H1 (cell line): ENCODE results near the gene CRHR2. TPM values are rescaled to one million over a fixed set of nuclear protein-coding genes. Genes with fewer than 3 reads are reported as not detected.

ENCODE experiments used
- CTCF ChIA-PET: fragments of 300-600 bp; sonication (Branson Sonifier 250); formaldehyde crosslinking; loops from one replicate; lab custom pipeline; 2021; ENCODE audit not compliant: partially characterized antibody; lab: Charles Lee
- POLR2A ChIA-PET: fragments of 300-600 bp; sonication (Branson Sonifier 250); formaldehyde crosslinking; loops from one replicate; lab custom pipeline; 2021; ENCODE audit warnings: inconsistent platforms; ENCODE audit not compliant: partially characterized antibody; lab: Charles Lee
- DNase-seq, 2 experiments: peaks; one replicate each; pipeline versions ENCODE4 v3.0.0 to v3.0.0-alpha.2; 2010 to 2022; ENCODE audit warnings: low spot score in 2 of 2, low read depth in 1 of 2, mixed read lengths in 1 of 2
- FAIRE-seq: peaks from 2 replicates; lab custom pipeline; 2011; peaks lifted over from hg19 to GRCh38; lab: Jason Lieb, UNC
- H2AFZ ChIP-seq: 2 replicates; pipeline ENCODE4 v1.8.1; 2012; ENCODE audit warnings: low read length, inconsistent platforms
- H2AK5ac ChIP-seq: 2 replicates; pipeline ENCODE4 v1.6.1; 2013; ENCODE audit warnings: low read depth, low read length
- H2BK120ac ChIP-seq: replicated peaks from 2 replicates; pipeline ENCODE3; 2013; ENCODE audit warnings: low read depth, low read length, inconsistent platforms
- H2BK12ac ChIP-seq: 2 replicates; pipeline ENCODE4 v1.6.1; 2013; ENCODE audit warnings: low read depth, low read length
- H2BK15ac ChIP-seq: 2 replicates; pipeline ENCODE4 v1.6.1; 2013; ENCODE audit warnings: low read length
- H2BK20ac ChIP-seq: 2 replicates; pipeline ENCODE4 v1.6.1; 2013; ENCODE audit warnings: low read length
- H2BK5ac ChIP-seq: 2 replicates; pipeline ENCODE4 v1.6.1; 2013; ENCODE audit warnings: low read depth, low read length
- H3K14ac ChIP-seq: 2 replicates; pipeline ENCODE4 v1.6.1; 2013; ENCODE audit warnings: inconsistent platforms; ENCODE audit not compliant: insufficient read length
- H3K18ac ChIP-seq: 2 replicates; pipeline ENCODE4 v1.6.1; 2013; ENCODE audit warnings: low read length; ENCODE audit errors: extremely low read depth
- H3K23ac ChIP-seq: 2 replicates; pipeline ENCODE4 v1.6.1; 2013; ENCODE audit warnings: inconsistent platforms; ENCODE audit not compliant: insufficient read length
- H3K23me2 ChIP-seq: 2 replicates; pipeline ENCODE4 v1.6.1; 2013; ENCODE audit warnings: low read depth, low read length
- H3K27ac ChIP-seq: 2 replicates; pipeline ENCODE4 v1.6.1; 2011; ENCODE audit warnings: low read depth, low read length, inconsistent platforms
- H3K27me3 ChIP-seq, 4 experiments: replicated peaks in 1 of 4; 1 replicate in 1 of 4; 2 replicates in 3 of 4; pipeline versions ENCODE4 v1.6.1 to v1.8.1; 2011 to 2013; ENCODE audit warnings: low read length in 3 of 4, mild to moderate bottlenecking in 3 of 4, inconsistent platforms in 2 of 4, mixed read lengths in 2 of 4, moderate library complexity in 1 of 4; ENCODE audit not compliant: control insufficient read depth in 3 of 4, insufficient read depth in 3 of 4; ENCODE audit errors: extremely low read depth in 1 of 4
- H3K36me3 ChIP-seq, 4 experiments: 2 replicates each; pipeline versions ENCODE4 v1.6.1 to v1.8.1; 2011 to 2013; ENCODE audit warnings: mild to moderate bottlenecking in 4 of 4, low read length in 3 of 4, moderate library complexity in 2 of 4, control low read depth in 1 of 4, inconsistent platforms in 1 of 4; ENCODE audit not compliant: insufficient read depth in 4 of 4, control insufficient read depth in 2 of 4
- H3K4ac ChIP-seq: replicated peaks from 2 replicates; pipeline ENCODE3; 2013; ENCODE audit warnings: low read length, low read depth, mixed read lengths, inconsistent platforms; ENCODE audit not compliant: insufficient read length
- H3K4me1 ChIP-seq, 4 experiments: replicated peaks in 1 of 4; 1 replicate in 1 of 4; 2 replicates in 3 of 4; pipeline versions ENCODE4 v1.6.1 to v1.8.1; 2011 to 2013; ENCODE audit warnings: low read length in 3 of 4, inconsistent platforms in 2 of 4, mixed read lengths in 1 of 4; ENCODE audit not compliant: insufficient read depth in 4 of 4, control insufficient read depth in 3 of 4
- H3K4me2 ChIP-seq, 2 experiments: 2 replicates each; pipeline versions ENCODE4 v1.6.1 to v1.8.1; 2011 to 2013; ENCODE audit warnings: low read depth in 2 of 2, low read length in 2 of 2, control low read depth in 1 of 2, inconsistent platforms in 1 of 2, mild to moderate bottlenecking in 1 of 2; ENCODE audit not compliant: insufficient read depth in 1 of 2
- H3K4me3 ChIP-seq, 4 experiments: fragments of 200-600, 300-600 bp in 1 of 4; sonication (generic), shearing (Covaris generic), sonication (Bioruptor Twin) in 1 of 4; 2 replicates each; pipeline versions ENCODE4 v1.5.1 to v1.8.1; 2011 to 2016; ENCODE audit warnings: low read length in 4 of 4, low read depth in 3 of 4, control low read depth in 2 of 4, inconsistent platforms in 2 of 4, mild to moderate bottlenecking in 2 of 4, mixed read lengths in 1 of 4, moderate library complexity in 1 of 4; ENCODE audit not compliant: insufficient read depth in 2 of 4; ENCODE audit errors: extremely low read depth in 1 of 4
- H3K56ac ChIP-seq: replicated peaks from 2 replicates; pipeline ENCODE3; 2013; ENCODE audit warnings: low read depth, mild to moderate bottlenecking, mixed read lengths, low read length, inconsistent platforms; ENCODE audit not compliant: insufficient read length
- H3K79me1 ChIP-seq: 2 replicates; pipeline ENCODE4 v1.6.1; 2013; ENCODE audit warnings: low read depth, low read length, control low read depth
- H3K79me2 ChIP-seq, 2 experiments: 2 replicates each; pipeline versions ENCODE4 v1.6.1 to v1.8.1; 2012 to 2013; ENCODE audit warnings: low read length in 2 of 2, mild to moderate bottlenecking in 2 of 2, inconsistent platforms in 1 of 2; ENCODE audit not compliant: insufficient read depth in 2 of 2, control insufficient read depth in 1 of 2
- H3K9ac ChIP-seq, 4 experiments: replicated peaks in 1 of 4; 1 replicate in 1 of 4; 2 replicates in 3 of 4; pipeline versions ENCODE4 v1.6.1 to v1.8.1; 2011 to 2013; ENCODE audit warnings: low read depth in 3 of 4, low read length in 3 of 4, control low read depth in 2 of 4, mild to moderate bottlenecking in 2 of 4, moderate library complexity in 2 of 4, inconsistent platforms in 1 of 4; ENCODE audit errors: extremely low read depth in 1 of 4
- H3K9me3 ChIP-seq, 2 experiments: 2 replicates each; pipeline versions ENCODE4 v1.6.1 to v1.8.1; 2012 to 2013; ENCODE audit warnings: mild to moderate bottlenecking in 2 of 2, moderate library complexity in 2 of 2, control low read depth in 1 of 2, inconsistent platforms in 1 of 2, low read depth in 1 of 2, low read length in 1 of 2, mixed read lengths in 1 of 2; ENCODE audit not compliant: insufficient read depth in 2 of 2
- H4K20me1 ChIP-seq, 2 experiments: replicated peaks in 1 of 2; 2 replicates each; pipeline versions ENCODE3 to v1.8.1; 2011 to 2013; ENCODE audit warnings: inconsistent platforms in 2 of 2, low read length in 2 of 2, mild to moderate bottlenecking in 1 of 2; ENCODE audit not compliant: insufficient read depth in 2 of 2, control insufficient read depth in 1 of 2
- H4K5ac ChIP-seq: 2 replicates; pipeline ENCODE4 v1.6.1; 2013; ENCODE audit warnings: low read length, low read depth, mixed read lengths, inconsistent platforms; ENCODE audit not compliant: insufficient read length
- H4K8ac ChIP-seq: 2 replicates; pipeline ENCODE4 v1.8.0; 2013; ENCODE audit warnings: mild to moderate bottlenecking, moderate library complexity, low read length, inconsistent platforms; ENCODE audit not compliant: insufficient read depth; ENCODE audit errors: extremely low read depth
- H4K91ac ChIP-seq: replicated peaks from 2 replicates; pipeline ENCODE3; 2013; ENCODE audit warnings: low read length, mixed read lengths, inconsistent platforms; ENCODE audit not compliant: insufficient read length
- CHD1 ChIP-seq: IDR thresholded peaks from 2 replicates; pipeline ENCODE4 v1.6.1; 2012; ENCODE audit warnings: low read depth, low read length, improper control_type of control experiment
- CREB1 ChIP-seq: IDR thresholded peaks from 2 replicates; pipeline ENCODE4 v1.6.1; 2012; ENCODE audit warnings: inconsistent platforms
- EP300 ChIP-seq, 2 experiments: IDR thresholded peaks; 1 replicate in 1 of 2; 2 replicates in 1 of 2; pipeline ENCODE4 v1.6.1; 2011 to 2012; ENCODE audit warnings: low read depth in 2 of 2, low read length in 2 of 2, mild to moderate bottlenecking in 2 of 2, borderline replicate concordance in 1 of 2, inconsistent platforms in 1 of 2, moderate library complexity in 1 of 2
- JUN ChIP-seq: IDR thresholded peaks from 2 replicates; pipeline ENCODE4 v1.6.1; 2011; ENCODE audit warnings: low read depth, mild to moderate bottlenecking, improper control_type of control experiment, low read length
- KDM5A ChIP-seq: fragments of 200-600 bp; IDR thresholded peaks from 2 replicates; pipeline ENCODE4 v1.7.1; 2012; ENCODE audit warnings: mild to moderate bottlenecking, low read length, inconsistent platforms, mixed read lengths
- MAFK ChIP-seq: IDR thresholded peaks from 2 replicates; pipeline ENCODE4 v1.6.1; 2012; ENCODE audit warnings: low read depth, mild to moderate bottlenecking, improper control_type of control experiment, low read length
- RAD21 ChIP-seq, 2 experiments: IDR thresholded peaks in 1 of 2; conservative IDR thresholded peaks in 1 of 2; 2 replicates each; pipeline ENCODE4 v1.6.1; 2011; ENCODE audit warnings: low read depth in 2 of 2, low read length in 2 of 2, improper control_type of control experiment in 1 of 2, inconsistent platforms in 1 of 2, mild to moderate bottlenecking in 1 of 2, moderate library complexity in 1 of 2
- RNF2 ChIP-seq: fragments of 200-900, 300-1000 bp; sonication (generic); IDR thresholded peaks from 2 replicates; pipeline ENCODE4 v1.7.1; 2016; ENCODE audit warnings: borderline replicate concordance, low read depth, mild to moderate bottlenecking, antibody characterized with exemption, low read length; ENCODE audit not compliant: poor library complexity, severe bottlenecking; ENCODE audit errors: missing control alignments
- RXRA ChIP-seq: IDR thresholded peaks from 2 replicates; pipeline ENCODE4 v1.6.1; 2011; ENCODE audit warnings: low read depth, mild to moderate bottlenecking, low read length, moderate library complexity; ENCODE audit not compliant: insufficient read depth
- SP2 ChIP-seq: IDR thresholded peaks from 2 replicates; pipeline ENCODE4 v1.6.1; 2012; ENCODE audit warnings: mild to moderate bottlenecking, low read length, inconsistent platforms
- SUZ12 ChIP-seq: fragments of 200-600 bp; sonication (generic); IDR thresholded peaks from 2 replicates; pipeline ENCODE4 v1.6.1; 2012; ENCODE audit warnings: mild to moderate bottlenecking, inconsistent platforms, low read length, moderate library complexity, mixed read lengths
- TCF12 ChIP-seq: IDR thresholded peaks from 2 replicates; pipeline ENCODE4 v1.6.1; 2011; ENCODE audit warnings: low read depth, mild to moderate bottlenecking, low read length
- WGBS, 2 experiments: shearing (Covaris generic) in 1 of 2; methylation state at CpG; one replicate each; pipeline versions ENCODE4 v1.1.6 to v1.1.7; 2013 to 2015; ENCODE audit warnings: low lambda C conversion rate in 2 of 2, mixed read lengths in 2 of 2, inconsistent platforms in 1 of 2, low coverage in 1 of 2, missing lambda C conversion rate in 1 of 2; ENCODE audit not compliant: insufficient replicate concordance in 2 of 2, insufficient coverage in 1 of 2, insufficient read length in 1 of 2; ENCODE audit errors: extremely low coverage in 1 of 2, missing lambda C conversion rate in 1 of 2; 5-methylcytosine and 5-hydroxymethylcytosine counted together
- polyA plus RNA-seq, 7 experiments: library from polyadenylated mRNA; depleted of rRNA in 3 of 7; stranded (reverse) in 5 of 7; unstranded in 2 of 7; fragments of >200 nt in 5 of 7; fragments of 200-250 nt in 2 of 7; gene quantifications; 1 replicate in 5 of 7; 2 replicates in 1 of 7; 4 replicates in 1 of 7; pipeline versions ENCODE4 v1.2.1 to v1.2.3, GENCODE V29; 2011 to 2013; ENCODE audit warnings: missing spikeins in 2 of 7, mixed read lengths in 2 of 7
- total RNA-seq: library from RNA; stranded (reverse); fragmentation: NEBNext Ultra II Directional; extraction: Animal tissue kit (Norgen Biotek cat#: 25700); gene quantifications from 2 replicates; pipeline ENCODE4 v1.2.1, GENCODE V29; 2021

The CRHR2 gene
- total and polyA plus RNA-seq, 2 of the 8 experiments (the other 6 are each of a cell fraction or from before 2014, with no cell fraction given): 0.37 to 1.3 TPM

DNA sequence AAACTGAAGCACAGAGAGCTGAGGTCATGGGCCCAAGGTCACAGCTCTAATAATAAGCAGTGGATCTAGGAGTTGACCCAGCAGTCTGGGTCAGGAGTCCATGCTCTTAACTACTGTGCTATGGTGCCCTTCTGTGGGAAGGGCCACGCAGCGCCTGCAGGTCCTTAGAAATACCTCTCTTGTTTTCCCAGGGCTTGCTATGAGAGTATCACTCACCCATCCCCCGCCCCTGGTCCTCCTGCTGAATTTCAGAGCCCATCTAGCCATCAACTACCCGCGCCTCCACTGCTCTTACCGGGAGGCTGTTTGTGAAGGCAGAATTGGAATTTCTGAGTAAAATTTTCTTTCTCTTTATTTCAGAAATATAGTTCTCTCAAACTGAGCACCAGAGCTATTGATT is 27.3 kb upstream of the CRHR2 start:
- Histone ChIP-seq H3K4me3 (no peak overlapping the region), H2BK120ac (no peak overlapping the region), H3K27me3 (no peaks in the 10 kb centered on the region), H4K91ac (no peak overlapping the region), H3K23ac (no peak overlapping the region), H3K36me3 (no peaks in the 10 kb centered on the region), H3K9me3 (no peaks in the 10 kb centered on the region), H3K18ac (no peak overlapping the region), H3K4ac (no peak overlapping the region), H2AK5ac (no peak overlapping the region; the same call in 1 of the 2 replicates), H2BK5ac (no peak overlapping the region), H4K5ac (peak overlapping the region; percentile 9), H3K4me2 (no peak overlapping the region; a peak in 1 of 4 replicates), H3K56ac (no peak overlapping the region), H3K4me1 (no peaks in the 10 kb centered on the region; a peak in 2 of 7 replicates), H3K79me1 (no peaks in the 10 kb centered on the region), H3K27ac (no peak overlapping the region), H4K8ac (no peak overlapping the region; the same call in 1 of the 2 replicates), H2AFZ (peak overlapping the region; percentile 44; the same call in 1 of the 2 replicates), H2BK20ac (no peak overlapping the region), H3K14ac (no peak overlapping the region), H4K20me1 (no peaks in the 10 kb centered on the region), H3K23me2 (no peaks in the 10 kb centered on the region; the same call in 1 of the 2 replicates), H2BK12ac (no peak overlapping the region), H2BK15ac (no peak overlapping the region), H3K9ac (no peak overlapping the region), H3K79me2 (no peaks in the 10 kb centered on the region)
- FAIRE-seq: peak; percentile 48
- WGBS, 2 experiments: 64% methylated on average over 6 of the region's 6 CpGs; no CpG with 5 or more reads in 1 of the 2 experiments
- ChIA-PET POLR2A (interaction anchor here (0.9 to 1.5 kb wide), 2 partner anchors 11 to 13 kb away, joined by 3 read pairs; no protein-coding TSS in a partner anchor), CTCF (interaction anchor here (0.7 to 3.0 kb wide), 12 partner anchors 11 to 81 kb away, joined by 3 to 23 read pairs (median 4); partner anchors contain the start of gene CRHR2)
- no peak for DNase-seq
- TF ChIP-seq CREB1 (no peak), SUZ12 (no peak), SP2 (peak; percentile 66; the same call in 1 of the 2 replicates), JUN (no peak), TCF12 (no peak), RNF2 (no peak), MAFK (no peak), RXRA (no peak), CHD1 (no peak), RAD21 (IDR thresholded peaks at IDR 0.05 in 1 of 2, conservative IDR thresholded peaks at IDR 0.05 in 1 of 2; ENCODE audit: low read depth in 2 of 2, low read length in 2 of 2) (no peak), EP300 (IDR thresholded peaks at IDR 0.05; ENCODE audit: borderline replicate concordance in 1 of 2, low read depth in 2 of 2, low read length in 2 of 2) (peak in 1 of 2 experiments; percentile 46; a peak in 1 of 3 replicates), KDM5A (no peak)
